ENCODE results near the gene CAMK1G. TPM values are rescaled to one million over a fixed set of nuclear protein-coding genes. Genes with fewer than 3 reads are reported as not detected.

The CAMK1G gene
- polyA plus RNA-seq, 4 donors = 0.10 to 0.37 TPM; not detected in 2

GRCh38 chr1:209627732-209628196 is 44.2 kb downstream of the CAMK1G start:
- H3K4me3 ChIP-seq (ENCODE audit: low read depth in 1 of 3, low read length in 3 of 3) = no peak overlapping the region

GRCh38 chr1:209628618-209629299 is 45.2 kb downstream of the CAMK1G start:
- Histone ChIP-seq H3K4me1 (ENCODE audit: control insufficient read depth in 3 of 3, insufficient read depth in 2 of 3, low read depth in 1 of 3, low read length in 2 of 3) (no peaks in the 10 kb centered on the region), H3K27ac (ENCODE audit: low read depth in 1 of 3, low read length in 2 of 3) (no peak overlapping the region), H3K4me3 (ENCODE audit: low read depth in 1 of 3, low read length in 3 of 3) (no peak overlapping the region), H3K9me3 (ENCODE audit: control insufficient read depth in 2 of 2, insufficient read depth in 1 of 2, low read depth in 1 of 2, low read length in 1 of 2) (no peaks in the 10 kb centered on the region), H3K27me3 (ENCODE audit: control insufficient read depth in 3 of 3, insufficient read depth in 3 of 3, low read length in 3 of 3) (no peaks in the 10 kb centered on the region), H3K36me3 (ENCODE audit: control insufficient read depth in 3 of 3, insufficient read depth in 2 of 3, low read depth in 1 of 3, low read length in 3 of 3) (peaks cover 0 to 85% (median 21%) of the 10 kb centered on the region in 3 donors)
- WGBS, 3 donors = 75 to 87% (median 84%) methylated on average over 7 of the region's 7 CpGs
- DNase-seq (no peak), FAIRE-seq (no peak)

More at GRCh38 chr1:209627732-209628196, 44.2 kb downstream of the CAMK1G start:
- FAIRE-seq (no peak), DNase-seq (peak; percentile 52 to 66)
- Histone ChIP-seq H3K27me3 (ENCODE audit: control insufficient read depth in 3 of 3, insufficient read depth in 3 of 3, low read length in 3 of 3) (no peaks in the 10 kb centered on the region), H3K36me3 (ENCODE audit: control insufficient read depth in 3 of 3, insufficient read depth in 2 of 3, low read depth in 1 of 3, low read length in 3 of 3) (peaks cover 0 to 90% (median 24%) of the 10 kb centered on the region in 3 donors), H3K4me1 (ENCODE audit: control insufficient read depth in 3 of 3, insufficient read depth in 2 of 3, low read depth in 1 of 3, low read length in 2 of 3) (no peaks in the 10 kb centered on the region), H3K27ac (ENCODE audit: low read depth in 1 of 3, low read length in 2 of 3) (no peak overlapping the region), H3K9me3 (ENCODE audit: control insufficient read depth in 2 of 2, insufficient read depth in 1 of 2, low read depth in 1 of 2, low read length in 1 of 2) (no peaks in the 10 kb centered on the region)
- 45 to 46% (median 45%) methylated on average over 16 of the region's 16 CpGs for WGBS, 3 donors

- Histone ChIP-seq H3K27me3 (ENCODE audit: control insufficient read depth in 3 of 3, insufficient read depth in 3 of 3, low read length in 3 of 3) (no peaks in the 10 kb centered on the region), H3K36me3 (ENCODE audit: control insufficient read depth in 3 of 3, insufficient read depth in 2 of 3, low read depth in 1 of 3, low read length in 3 of 3) (peaks cover 3 to 85% (median 21%) of the 10 kb centered on the region in 3 donors), H3K4me1 (ENCODE audit: control insufficient read depth in 3 of 3, insufficient read depth in 2 of 3, low read depth in 1 of 3, low read length in 2 of 3) (no peaks in the 10 kb centered on the region), H3K9me3 (ENCODE audit: control insufficient read depth in 2 of 2, insufficient read depth in 1 of 2, low read depth in 1 of 2, low read length in 1 of 2) (no peaks in the 10 kb centered on the region), H3K4me3 (ENCODE audit: low read depth in 1 of 3, low read length in 3 of 3) (no peak overlapping the region), H3K27ac (ENCODE audit: low read depth in 1 of 3, low read length in 2 of 3) (no peak overlapping the region)
- 95 to 97% (median 95%) methylated on average over 11 of the region's 11 CpGs for WGBS, 3 donors
- DNase-seq (no peak), FAIRE-seq (no peak)
These were observed 46.3 kb downstream of the CAMK1G start for GRCh38 chr1:209629621-209630382.

GRCh38 chr1:209630383-209631225 is 47.1 kb downstream of the CAMK1G start:
- H3K9me3 ChIP-seq (ENCODE audit: control insufficient read depth in 2 of 2, insufficient read depth in 1 of 2, low read depth in 1 of 2, low read length in 1 of 2) = no peaks in the 10 kb centered on the region
- 34 to 61% (median 47%) methylated on average over 17 of the region's 17 CpGs for WGBS, 3 donors
- no peak overlapping the region for H3K4me3 ChIP-seq (ENCODE audit: low read depth in 1 of 3, low read length in 3 of 3)
- DNase-seq = peak in 1 of 2 donors; percentile 47
- no peaks in the 10 kb centered on the region for H3K27me3 ChIP-seq (ENCODE audit: control insufficient read depth in 3 of 3, insufficient read depth in 3 of 3, low read length in 3 of 3)
- no peaks in the 10 kb centered on the region for H3K4me1 ChIP-seq (ENCODE audit: control insufficient read depth in 3 of 3, insufficient read depth in 2 of 3, low read depth in 1 of 3, low read length in 2 of 3)
- H3K36me3 ChIP-seq (ENCODE audit: control insufficient read depth in 3 of 3, insufficient read depth in 2 of 3, low read depth in 1 of 3, low read length in 3 of 3) = peaks cover 3 to 84% (median 18%) of the 10 kb centered on the region in 3 donors
- FAIRE-seq = no peak
- H3K27ac ChIP-seq (ENCODE audit: low read depth in 1 of 3, low read length in 2 of 3) = no peak overlapping the region

GRCh38 chr1:209633335-209633997 is 50.0 kb downstream of the CAMK1G start:
- Histone ChIP-seq H3K27me3 (ENCODE audit: control insufficient read depth in 3 of 3, insufficient read depth in 3 of 3, low read length in 3 of 3) (no peaks in the 10 kb centered on the region), H3K27ac (ENCODE audit: low read depth in 1 of 3, low read length in 2 of 3) (no peak overlapping the region), H3K4me3 (ENCODE audit: low read depth in 1 of 3, low read length in 3 of 3) (no peak overlapping the region), H3K4me1 (ENCODE audit: control insufficient read depth in 3 of 3, insufficient read depth in 2 of 3, low read depth in 1 of 3, low read length in 2 of 3) (no peaks in the 10 kb centered on the region), H3K9me3 (ENCODE audit: control insufficient read depth in 2 of 2, insufficient read depth in 1 of 2, low read depth in 1 of 2, low read length in 1 of 2) (no peaks in the 10 kb centered on the region), H3K36me3 (ENCODE audit: control insufficient read depth in 3 of 3, insufficient read depth in 2 of 3, low read depth in 1 of 3, low read length in 3 of 3) (peaks cover 3 to 75% (median 13%) of the 10 kb centered on the region in 3 donors)
- DNase-seq (no peak), FAIRE-seq (no peak)
- 81 to 96% (median 88%) methylated on average over 6 of the region's 6 CpGs for WGBS, 3 donors

- FAIRE-seq (no peak), DNase-seq (no peak)
- WGBS, 3 donors = 86 to 90% (median 86%) methylated on average over 20 of the region's 20 CpGs
These were observed 50.7 kb downstream of the CAMK1G start for GRCh38 chr1:209634005-209634737.

GRCh38 chr1:209635850-209636249 is 52.3 kb downstream of the CAMK1G start:
- Histone ChIP-seq H3K4me3 (ENCODE audit: low read depth in 1 of 3, low read length in 3 of 3) (no peak overlapping the region), H3K36me3 (ENCODE audit: control insufficient read depth in 3 of 3, insufficient read depth in 2 of 3, low read depth in 1 of 3, low read length in 3 of 3) (peaks cover 3 to 68% (median 7%) of the 10 kb centered on the region in 3 donors), H3K9me3 (ENCODE audit: control insufficient read depth in 2 of 2, insufficient read depth in 1 of 2, low read depth in 1 of 2, low read length in 1 of 2) (no peaks in the 10 kb centered on the region), H3K27me3 (ENCODE audit: control insufficient read depth in 3 of 3, insufficient read depth in 3 of 3, low read length in 3 of 3) (no peaks in the 10 kb centered on the region), H3K4me1 (ENCODE audit: control insufficient read depth in 3 of 3, insufficient read depth in 2 of 3, low read depth in 1 of 3, low read length in 2 of 3) (no peaks in the 10 kb centered on the region), H3K27ac (ENCODE audit: low read depth in 1 of 3, low read length in 2 of 3) (no peak overlapping the region)
- FAIRE-seq (no peak), DNase-seq (no peak)
- WGBS, 3 donors = 75 to 82% (median 79%) methylated on average over 5 of the region's 5 CpGs

More at GRCh38 chr1:209634005-209634737, 50.7 kb downstream of the CAMK1G start:
- Histone ChIP-seq H3K27ac (ENCODE audit: low read depth in 1 of 3, low read length in 2 of 3) (no peak overlapping the region), H3K4me3 (ENCODE audit: low read depth in 1 of 3, low read length in 3 of 3) (no peak overlapping the region), H3K36me3 (ENCODE audit: control insufficient read depth in 3 of 3, insufficient read depth in 2 of 3, low read depth in 1 of 3, low read length in 3 of 3) (peaks cover 3 to 74% (median 13%) of the 10 kb centered on the region in 3 donors), H3K27me3 (ENCODE audit: control insufficient read depth in 3 of 3, insufficient read depth in 3 of 3, low read length in 3 of 3) (no peaks in the 10 kb centered on the region), H3K9me3 (ENCODE audit: control insufficient read depth in 2 of 2, insufficient read depth in 1 of 2, low read depth in 1 of 2, low read length in 1 of 2) (no peaks in the 10 kb centered on the region), H3K4me1 (ENCODE audit: control insufficient read depth in 3 of 3, insufficient read depth in 2 of 3, low read depth in 1 of 3, low read length in 2 of 3) (no peaks in the 10 kb centered on the region)

All from small intestine (tissue), 7 donors.